ENCODE data around the gene KREMEN2. TPM values are rescaled to one million over a fixed set of nuclear protein-coding genes. Genes with fewer than 3 reads are reported as not detected.

KREMEN2 gene
- total RNA-seq, 1 donor = not detected

DNA sequence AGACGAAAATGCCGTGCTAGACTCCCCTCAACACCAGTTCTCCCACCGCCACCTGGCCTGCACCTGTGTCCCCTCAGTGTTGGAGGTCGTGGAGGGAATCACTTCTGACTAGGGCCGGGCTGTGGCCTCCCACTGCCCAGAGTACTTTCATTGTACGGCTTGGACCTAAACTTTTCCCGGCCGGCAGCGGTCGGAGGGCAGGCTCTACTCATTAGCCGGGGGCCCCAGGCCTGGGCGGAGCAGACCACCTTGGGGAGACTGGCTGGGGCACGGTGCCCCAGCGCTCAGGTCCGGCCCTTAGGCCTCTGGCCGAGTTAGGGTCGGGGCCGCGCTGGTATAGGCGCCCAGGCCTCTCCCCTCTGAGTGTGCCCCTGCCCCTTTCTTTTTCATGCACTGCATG lies 53.3 kb downstream of the KREMEN2 start:
- Histone ChIP-seq H3K79me2 (ENCODE audit: insufficient read depth, low read length) (no peaks in the 10 kb centered on the region), H3K36me3 (ENCODE audit: insufficient read depth, low read length) (peaks cover 10% of the 10 kb centered on the region), H3K4me1 (ENCODE audit: insufficient read depth, low read length) (peaks cover 5% of the 10 kb centered on the region), H3K4me3 (ENCODE audit: insufficient read depth, low read length) (no peak overlapping the region), H4K20me1 (ENCODE audit: insufficient read depth, low read length) (peaks cover 15% of the 10 kb centered on the region), H3K27me3 (ENCODE audit: insufficient read depth, low read length) (peaks cover 25% of the 10 kb centered on the region), H3K9me3 (ENCODE audit: low read depth, low read length) (no peaks in the 10 kb centered on the region), H2AFZ (ENCODE audit: low read length) (no peak overlapping the region), H3K27ac (ENCODE audit: low read depth, low read length) (no peak overlapping the region), H3K4me2 (ENCODE audit: insufficient read depth, low read length) (no peak overlapping the region)
- no peak for TF ChIP-seq CTCF (IDR thresholded peaks at IDR 0.05; ENCODE audit: extremely low read depth, low read depth, low read length)
- DNase-seq (ENCODE audit: insufficient read length, low spot score, missing footprints) = no peak

Small RNA genes lying within 50 kb of the gene (small RNA-seq; reads per million reads assigned to genes)
- gene LINC00514 = not detected

Other genes with a start within 250 kb of the KREMEN2 start
- gene PRSS27, start 244.1 kb upstream of the KREMEN2 start, total RNA-seq = 1.5 and 2.5 TPM in 2 replicates
- 56.8 and 62.2 TPM in 2 replicates for gene SRRM2, start 211.6 kb upstream of the KREMEN2 start, total RNA-seq
- gene ELOB, start 187.0 kb upstream of the KREMEN2 start, total RNA-seq = 173 and 195 TPM in 2 replicates
- gene PRSS33, start 176.7 kb upstream of the KREMEN2 start, total RNA-seq = not detected in 2 replicates
- not detected in 2 replicates for gene PRSS41, start 165.8 kb upstream of the KREMEN2 start, total RNA-seq
- gene PRSS21, start 147.0 kb upstream of the KREMEN2 start, total RNA-seq = not detected in 2 replicates
- gene ZG16B, start 134.0 kb upstream of the KREMEN2 start, total RNA-seq = 0.88 and 1.4 TPM in 2 replicates
- gene PRSS22, start 106.1 kb upstream of the KREMEN2 start, total RNA-seq = not detected in 2 replicates
- gene FLYWCH2, start 81.1 kb upstream of the KREMEN2 start, total RNA-seq = 38.7 and 43.6 TPM in 2 replicates
- 48.3 and 56.5 TPM in 2 replicates for gene FLYWCH1, start 52.3 kb upstream of the KREMEN2 start, total RNA-seq
- 1.5 and 1.8 TPM in 2 replicates for gene PAQR4, start 5.1 kb downstream of the KREMEN2 start, total RNA-seq
- 1.4 and 2.1 TPM in 2 replicates for gene PKMYT1, start 16.2 kb downstream of the KREMEN2 start, total RNA-seq
- gene CLDN9, start 48.6 kb downstream of the KREMEN2 start, total RNA-seq = not detected in 2 replicates
- gene CLDN6, start 53.9 kb downstream of the KREMEN2 start, total RNA-seq = under 0.01 TPM in 1 of 2 replicates, not detected in the other
- gene TNFRSF12A, start 56.1 kb downstream of the KREMEN2 start, total RNA-seq = 143 and 159 TPM in 2 replicates
- 20.3 and 21.2 TPM in 2 replicates for gene HCFC1R1, start 59.7 kb downstream of the KREMEN2 start, total RNA-seq
- 21.8 and 23.5 TPM in 2 replicates for gene THOC6, start 59.8 kb downstream of the KREMEN2 start, total RNA-seq
- gene BICDL2, start 72.7 kb downstream of the KREMEN2 start, total RNA-seq = 0.29 TPM in 1 of 2 replicates, not detected in the other
- gene MMP25, start 82.3 kb downstream of the KREMEN2 start, total RNA-seq = under 0.01 TPM in 1 of 2 replicates, not detected in the other
- gene IL32, start 101.4 kb downstream of the KREMEN2 start, total RNA-seq = 0.72 TPM in 1 of 2 replicates, not detected in the other
- gene ZSCAN10, start 135.0 kb downstream of the KREMEN2 start, total RNA-seq = not detected in 2 replicates
- 17.4 and 17.7 TPM in 2 replicates for gene ZNF205, start 148.3 kb downstream of the KREMEN2 start, total RNA-seq
- gene ZNF213, start 170.8 kb downstream of the KREMEN2 start, total RNA-seq = 8.0 and 9.4 TPM in 2 replicates
- 0.36 TPM in 1 of 2 replicates, not detected in the other for gene OR1F1, start 223.9 kb downstream of the KREMEN2 start, total RNA-seq